NB4 (cell line): ENCODE data around the gene AP4E1.

Experiments used
- CTCF ChIP-seq: IDR thresholded peaks from one replicate; pipeline ENCODE4 v1.5.1; 2012; ENCODE audit warnings: low read depth, low read length
- MAX ChIP-seq: IDR thresholded peaks from 2 replicates; pipeline ENCODE4 v1.6.1; 2011; ENCODE audit warnings: low read depth, low read length

- TF ChIP-seq CTCF (no peak), MAX (no peak)
Observed at GRCh38 chr15:50945725-50946124, 37.2 kb downstream of the AP4E1 start.
